ENCODE measurements around the gene CCDC182.
A peak's percentile ranks its signal among the peaks of the same experiment; 100 is the strongest.

Gene CCDC182
- 0 reads per million in 2 donors for total RNA-seq

GRCh38 chr17:57745242-57745641, at the start of gene CCDC182:
Gene CCDC182 (minus strand): TSS chr17:57745299. CDS start chr17:57745272, 27 bp downstream.
- no peak for DNase-seq

DNA sequence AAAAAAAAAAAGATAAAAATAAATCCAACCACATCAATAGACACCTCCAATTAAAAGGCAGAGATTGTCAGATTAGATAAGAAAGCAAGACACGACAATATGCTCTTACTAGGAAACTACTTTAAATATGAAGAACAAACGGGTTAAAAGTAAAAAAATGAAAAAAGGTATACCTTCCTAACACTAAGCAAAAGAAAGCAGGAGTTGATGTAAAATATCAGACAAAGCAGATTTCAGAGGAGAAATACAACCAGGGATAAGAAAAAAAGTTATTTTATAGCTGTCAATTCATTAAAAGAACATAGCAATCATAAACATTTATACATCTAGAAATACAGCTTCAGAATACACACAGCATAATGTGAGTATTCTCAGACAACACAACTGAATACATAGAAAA, 49.7 kb upstream of the CCDC182 start:
- DNase-seq = no peak

- DNase-seq = no peak
These were observed 43.6 kb upstream of the CCDC182 start for GRCh38 chr17:57788725-57789124.

GRCh38 chr17:57785022-57785421, 39.9 kb upstream of the CCDC182 start:
- no peak for DNase-seq

DNA sequence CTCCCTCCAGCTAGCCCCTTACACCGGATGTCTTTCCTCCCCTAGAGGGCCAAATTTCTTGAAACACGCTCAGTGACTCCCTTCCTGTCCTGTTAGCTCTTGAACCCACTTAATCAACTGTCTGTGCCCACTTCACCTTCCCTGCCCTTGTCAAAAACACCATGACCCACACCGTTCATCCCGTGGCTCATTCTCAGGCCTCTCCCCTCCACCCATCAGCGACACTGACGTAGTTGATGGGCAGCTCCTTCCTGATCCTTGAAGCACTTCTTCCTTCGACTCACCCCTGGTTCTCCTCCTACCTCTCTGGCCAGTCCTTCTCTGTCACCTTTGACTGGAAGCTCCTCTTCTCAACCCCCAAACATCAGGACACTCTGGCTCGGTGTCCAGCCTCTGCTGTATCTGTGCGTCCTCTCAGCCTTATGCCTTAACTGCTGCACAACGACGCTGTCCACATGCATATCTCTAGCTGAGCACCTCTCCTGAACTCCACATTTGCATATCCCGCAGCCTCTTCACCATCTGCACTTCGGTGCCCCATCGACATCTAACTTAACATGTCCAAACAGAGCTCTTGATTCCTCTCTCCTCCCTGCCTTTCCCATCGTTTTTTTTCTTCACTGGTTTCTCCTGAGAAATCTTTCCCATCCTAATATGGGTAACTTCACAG, 39.3 kb upstream of the CCDC182 start:
- no peak for DNase-seq

GRCh38 chr17:57783338-57783742, 38.2 kb upstream of the CCDC182 start:
- DNase-seq = peak; percentile 62

DNA sequence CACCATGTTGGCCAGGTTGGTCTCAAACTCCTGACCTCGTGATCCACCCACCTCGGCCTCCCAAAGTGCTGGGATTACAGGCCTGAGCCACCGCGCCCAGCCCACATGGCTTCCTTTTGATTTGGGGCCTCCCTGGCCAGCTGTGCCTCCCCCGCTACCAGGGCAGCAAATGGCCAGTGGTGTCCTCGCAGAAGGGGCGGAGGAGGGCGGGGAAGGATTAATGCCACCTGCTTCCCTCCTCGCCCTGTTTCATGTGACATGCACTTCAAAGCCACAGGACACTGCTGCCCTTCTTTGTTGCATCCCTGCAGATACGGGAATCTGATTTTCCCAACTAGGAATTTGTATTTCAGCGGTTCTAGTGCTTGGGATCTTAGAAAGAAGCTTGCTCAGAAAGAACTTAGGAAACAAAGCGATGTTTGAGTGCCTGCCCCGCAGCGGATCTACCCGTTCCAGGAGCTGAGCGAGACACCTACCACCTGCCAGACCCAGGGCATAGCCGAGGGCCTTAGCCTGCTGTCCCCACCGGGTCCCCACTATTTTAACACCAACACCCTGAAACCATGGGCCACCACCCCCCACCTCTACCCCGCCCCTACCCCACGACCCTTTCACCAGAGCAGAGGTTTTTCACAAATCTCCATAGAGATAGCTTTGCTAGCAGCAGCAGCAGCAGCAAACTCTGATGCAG, 37.7 kb upstream of the CCDC182 start:
- DNase-seq = no peak

DNA sequence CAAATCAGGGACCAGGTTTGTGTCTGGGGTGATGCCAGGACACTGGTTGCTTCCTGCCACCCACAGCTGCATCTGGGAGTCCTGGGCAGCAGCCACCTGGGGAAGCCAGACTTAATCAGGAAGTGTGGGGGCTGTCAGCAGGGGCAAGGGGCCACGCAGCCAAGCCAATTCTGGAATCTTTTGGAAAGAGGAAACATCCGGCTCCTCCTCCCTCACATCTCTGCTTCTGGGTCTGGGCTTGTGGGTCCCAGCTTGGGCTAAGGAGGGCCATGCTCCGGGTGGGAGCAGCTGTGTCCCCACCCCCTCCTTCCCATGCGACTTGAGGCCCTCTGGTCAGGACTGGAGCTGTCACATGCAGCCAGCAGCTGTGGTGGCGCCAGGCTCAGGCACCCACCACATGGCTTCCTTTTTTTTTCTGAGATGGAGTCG, 37.0 kb upstream of the CCDC182 start:
- DNase-seq = no peak

DNA sequence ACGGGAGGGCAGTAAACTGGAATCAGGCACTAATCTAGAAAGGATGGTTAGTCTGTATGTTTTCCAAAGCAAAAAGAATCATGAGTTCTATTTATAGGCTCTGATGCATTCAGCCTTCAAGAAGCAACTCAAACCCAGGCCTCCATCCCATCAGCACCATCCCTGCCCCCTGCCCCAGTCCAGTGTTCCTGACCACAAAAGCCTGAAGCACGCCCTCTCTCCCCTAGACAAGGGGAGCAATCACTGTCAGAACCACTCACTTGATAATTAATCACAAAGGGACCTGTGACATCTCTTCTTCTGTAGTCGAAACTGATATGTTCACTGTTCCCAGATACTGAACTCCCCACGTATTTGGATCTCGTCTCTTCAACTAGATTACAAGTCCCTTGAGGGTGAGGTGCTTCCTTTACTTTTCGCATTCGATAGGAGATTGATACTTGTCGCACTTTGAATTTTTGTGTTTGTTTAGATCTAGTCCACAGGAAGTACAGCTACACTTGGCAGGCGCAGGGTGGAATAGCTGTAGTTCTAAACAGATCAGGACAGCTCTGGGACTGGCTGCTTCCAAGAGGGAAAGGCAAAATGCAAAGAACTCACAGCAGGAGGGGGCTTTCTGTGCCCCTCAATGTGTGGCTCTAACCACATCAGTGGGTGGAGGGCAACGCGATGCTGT, 36.4 kb upstream of the CCDC182 start:
- DNase-seq = no peak

DNA sequence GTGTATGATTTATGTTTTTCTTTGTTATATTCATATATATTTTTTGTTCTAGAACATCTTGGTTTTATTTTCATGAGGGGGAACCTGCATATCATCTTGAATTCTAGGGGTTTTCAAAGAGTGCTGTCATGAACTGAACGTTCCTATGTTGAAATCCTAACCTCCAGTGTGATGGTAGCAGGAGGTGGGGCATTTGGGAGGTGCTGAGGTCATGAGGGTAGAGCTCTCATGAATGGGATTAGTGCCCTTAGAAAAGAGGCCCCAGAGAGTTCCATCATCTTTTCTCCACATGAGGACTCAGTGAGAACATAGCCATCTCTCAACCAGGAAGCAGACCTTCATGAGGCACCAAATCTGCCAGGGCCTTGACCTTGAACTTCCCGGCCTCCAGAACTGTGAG, 34.6 kb upstream of the CCDC182 start:
- DNase-seq = no peak

- DNase-seq = no peak
These were observed 33.2 kb upstream of the CCDC182 start for GRCh38 chr17:57778306-57778705.

DNA sequence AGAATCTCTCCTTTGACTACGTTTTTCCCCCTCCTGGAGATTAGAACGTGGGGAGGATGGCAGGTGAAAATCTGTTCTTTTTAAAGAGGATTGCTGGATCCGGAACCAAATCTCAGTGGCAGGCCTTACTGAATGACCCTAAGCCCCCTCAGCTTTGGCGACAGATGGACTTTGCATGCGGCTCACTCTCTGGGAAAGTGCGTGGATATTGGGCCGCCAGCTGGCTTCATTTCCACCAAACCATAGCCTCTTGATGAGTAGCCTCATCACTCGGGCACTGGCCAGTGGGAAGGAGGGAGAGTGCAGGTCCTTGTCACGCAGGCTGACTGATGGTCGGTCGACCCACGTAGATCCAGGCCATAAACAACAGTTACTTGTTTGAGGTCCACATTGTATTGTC, 31.3 kb upstream of the CCDC182 start:
- DNase-seq = no peak

GRCh38 chr17:57774872-57775271, 29.8 kb upstream of the CCDC182 start:
- DNase-seq = no peak

DNA sequence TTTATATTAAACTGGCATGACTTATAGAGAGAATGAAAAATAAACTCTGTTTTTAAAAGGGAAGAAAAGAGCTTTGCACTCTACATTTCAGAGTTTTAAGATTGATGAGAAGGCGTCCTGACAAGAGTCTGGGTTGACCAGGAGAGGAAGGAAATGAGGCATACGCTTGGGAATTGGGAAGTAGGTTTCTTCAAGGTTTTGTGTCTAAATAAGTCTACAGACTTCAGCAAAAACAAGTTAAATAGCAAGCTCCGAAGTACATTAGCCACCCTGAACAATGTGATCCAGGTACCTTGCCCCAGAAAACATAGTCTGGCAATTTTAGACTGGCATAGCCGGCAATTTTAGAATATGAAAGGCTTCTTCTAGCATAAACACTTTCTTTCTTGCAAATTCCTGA, 28.5 kb upstream of the CCDC182 start:
- no peak for DNase-seq

- DNase-seq = no peak
These were observed 27.7 kb upstream of the CCDC182 start for GRCh38 chr17:57772774-57773173.

DNA sequence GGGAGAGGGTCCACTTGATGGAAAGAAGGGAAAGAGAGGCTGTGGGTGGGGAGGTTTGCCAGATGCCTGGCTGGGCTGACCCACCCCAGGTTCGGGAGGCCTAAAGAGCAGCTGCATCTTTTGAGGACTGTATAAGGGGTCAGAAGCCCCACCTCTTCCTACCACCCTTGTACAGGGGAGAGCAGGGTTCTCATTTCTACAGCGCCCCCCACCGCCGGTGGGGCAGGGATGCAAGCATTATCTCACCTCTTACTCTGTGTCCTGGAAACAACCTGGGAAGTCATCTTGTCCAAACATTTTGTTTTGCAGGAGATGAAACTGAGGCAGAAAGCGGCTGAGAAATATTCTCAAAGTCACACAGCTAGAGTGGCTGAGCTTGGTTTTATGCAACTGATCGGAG, 22.5 kb upstream of the CCDC182 start:
- no peak for DNase-seq

DNA sequence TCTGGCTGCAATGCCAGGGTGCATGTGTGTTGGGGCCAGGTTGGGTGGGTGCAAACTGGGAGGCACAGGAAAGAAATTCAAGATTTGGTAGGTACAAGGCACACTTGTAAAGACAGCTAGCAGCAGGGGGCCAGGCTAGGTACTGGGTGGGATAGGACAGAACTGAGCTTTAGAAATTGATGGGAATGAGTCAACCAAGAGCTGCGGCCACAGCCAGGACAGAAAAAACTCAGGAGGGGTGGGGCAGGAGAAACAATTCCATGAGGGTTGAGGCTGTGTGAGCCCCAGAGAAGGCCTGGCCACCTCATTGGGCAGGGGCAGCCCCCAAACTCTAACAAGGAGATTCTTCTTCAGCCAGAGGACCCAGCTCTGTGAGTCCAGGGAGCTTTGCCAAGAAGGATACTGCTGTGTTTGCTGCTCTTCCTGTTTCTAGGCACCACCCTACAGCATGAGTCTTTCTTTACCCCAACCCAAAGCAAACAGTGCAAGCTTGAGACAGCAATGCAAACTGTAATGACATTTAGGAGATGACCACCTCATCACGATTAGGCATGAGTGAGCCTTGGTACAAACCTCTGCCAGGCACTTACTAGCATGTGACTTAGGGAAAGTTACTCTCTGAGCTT, 21.3 kb upstream of the CCDC182 start:
- no peak for DNase-seq

- no peak for DNase-seq
These were observed 17.6 kb upstream of the CCDC182 start for GRCh38 chr17:57762452-57763395.

DNA sequence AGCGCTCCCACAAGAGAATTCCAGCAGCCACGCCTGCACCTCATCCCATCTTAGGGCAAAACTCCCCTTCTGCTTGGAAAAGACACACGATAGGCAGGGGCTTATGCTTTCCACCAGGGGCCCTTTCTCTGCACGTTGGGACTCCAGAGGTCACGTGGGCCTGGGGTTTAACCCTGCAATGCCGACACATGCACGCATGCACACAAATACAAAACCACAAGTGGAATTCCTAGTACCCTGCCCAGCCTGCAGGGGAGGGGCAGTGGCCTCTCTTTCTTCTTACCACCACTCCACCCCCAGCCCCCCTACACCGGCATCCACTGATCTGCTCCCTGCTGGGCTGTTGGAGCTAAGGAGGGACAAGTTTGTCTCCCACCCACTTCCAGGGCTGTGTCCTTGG, 16.8 kb upstream of the CCDC182 start:
- no peak for DNase-seq

DNA sequence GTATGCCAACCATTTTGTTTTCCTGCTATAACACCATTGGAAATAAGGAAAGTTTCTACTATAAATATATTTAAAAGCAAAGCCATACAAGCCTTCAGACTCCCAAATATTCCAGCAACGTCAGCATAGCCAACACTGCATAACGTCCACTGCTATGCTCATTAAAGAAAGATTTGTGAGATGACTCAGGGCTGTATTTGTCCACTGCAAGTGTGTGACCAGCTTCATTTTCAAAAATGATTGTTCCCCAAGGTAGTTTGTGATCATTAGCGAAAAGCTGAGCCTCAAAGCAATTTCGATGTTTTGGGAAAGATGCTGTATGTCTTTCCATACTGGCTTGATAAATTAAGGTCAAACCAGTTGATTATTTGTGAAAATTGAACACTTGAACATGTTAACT, 14.9 kb upstream of the CCDC182 start:
- DNase-seq = no peak

GRCh38 chr17:57758654-57759053, 13.6 kb upstream of the CCDC182 start:
- DNase-seq = no peak

GRCh38 chr17:57757735-57758134, 12.6 kb upstream of the CCDC182 start:
- no peak for DNase-seq

All from T-helper 9 cell (primary cell).